T-helper 2 cell treated with Interferon-gamma antibody and Interleukin-4, amounts not matched to agents 5 μg/mL and 100 μg/mL, for 36 hours (primary cell): Measurements from ENCODE around the gene ZNF354B.

Experiments
- DNase-seq: peaks from one replicate; pipeline ENCODE4 v3.0.0; 2021; ENCODE audit warnings: low spot score
- H3K27ac Mint-ChIP-seq: one replicate; pipeline ENCODE4 v1.8.0; 2021; ENCODE audit warnings: mild to moderate bottlenecking, mixed read lengths
- H3K27me3 Mint-ChIP-seq: one replicate; pipeline ENCODE4 v1.8.0; 2021; ENCODE audit warnings: low read depth, mixed read lengths
- H3K36me3 Mint-ChIP-seq: one replicate; pipeline ENCODE4 v1.8.0; 2021; ENCODE audit warnings: low read depth, mixed read lengths
- H3K4me1 Mint-ChIP-seq: one replicate; pipeline ENCODE4 v1.8.0; 2021; ENCODE audit warnings: low read depth, mixed read lengths
- H3K4me3 Mint-ChIP-seq: one replicate; pipeline ENCODE4 v1.8.0; 2022; ENCODE audit warnings: mild to moderate bottlenecking, moderate library complexity, mixed read lengths
- H3K9me3 Mint-ChIP-seq: one replicate; pipeline ENCODE4 v1.8.0; 2021; ENCODE audit warnings: mixed read lengths

Gene ZNF354B

GRCh38 chr5:178931846-178932760 lies 72.3 kb downstream of the ZNF354B start:
- no peak overlapping the region for H3K4me3 Mint-ChIP-seq
- no peaks in the 10 kb centered on the region for H3K27me3 Mint-ChIP-seq
- H3K36me3 Mint-ChIP-seq, result peaks cover 6% of the 10 kb centered on the region
- H3K9me3 Mint-ChIP-seq, result peaks cover 89% of the 10 kb centered on the region
- no peak overlapping the region for H3K27ac Mint-ChIP-seq
- DNase-seq, result no peak
- no peaks in the 10 kb centered on the region for H3K4me1 Mint-ChIP-seq
